B cell (primary cell): ENCODE measurements around the gene BARHL2. TPM values are rescaled to one million over a fixed set of nuclear protein-coding genes. Genes with fewer than 3 reads are reported as not detected.

Experiments
- ATAC-seq: fragments of 200-7000 bp; cut with Tn5 transposase; one replicate; pipeline ENCODE4 v1.10.0; 2021; ENCODE audit warnings: low read depth, mild to moderate bottlenecking, moderate number of reproducible peaks, moderate library complexity
- CTCF ChIA-PET: fragments of 350-600 bp; sonication (Branson Sonifier 250); formaldehyde crosslinking; loops from one replicate; lab custom pipeline; 2021; ENCODE audit warnings: antibody characterized with exemption, inconsistent platforms; lab: Charles Lee
- POLR2A ChIA-PET: fragments of 350-600 bp; sonication (Branson Sonifier 250); formaldehyde crosslinking; loops from one replicate; lab custom pipeline; 2021; ENCODE audit warnings: antibody characterized with exemption; lab: Charles Lee
- DNase-seq: peaks from one replicate; pipeline ENCODE4 v3.0.0; 2013
- H2AFZ ChIP-seq: 2 replicates; pipeline ENCODE4 v1.6.1; 2012; ENCODE audit warnings: mild to moderate bottlenecking, low read depth, low read length; ENCODE audit not compliant: insufficient read depth, poor library complexity, severe bottlenecking
- H3K27ac ChIP-seq, 2 donors: 1 replicate in 1 of 2; 2 replicates in 1 of 2; pipeline ENCODE4 v1.5.1; 2012 to 2013; ENCODE audit warnings: low read length in 2 of 2, mild to moderate bottlenecking in 2 of 2, moderate library complexity in 1 of 2
- H3K27me3 ChIP-seq, 4 experiments: fragments of 200-600 bp in 1 of 4; sonication (generic) in 1 of 4; replicated peaks in 1 of 4; 1 replicate in 2 of 4; 2 replicates in 2 of 4; pipeline versions ENCODE4 v1.6.1 to v1.7.0; 2013 to 2016; ENCODE audit warnings: low read length in 3 of 4, mild to moderate bottlenecking in 2 of 4, mixed read lengths in 1 of 4, moderate library complexity in 1 of 4; ENCODE audit not compliant: insufficient read depth in 4 of 4, control insufficient read depth in 3 of 4; ENCODE audit errors: control extremely low read depth in 1 of 4
- H3K36me3 ChIP-seq, 2 experiments: replicated peaks in 1 of 2; 1 replicate in 1 of 2; 2 replicates in 1 of 2; pipeline versions ENCODE4 v1.6.1 to v1.7.1; 2013; ENCODE audit warnings: low read length in 1 of 2; ENCODE audit not compliant: insufficient read depth in 2 of 2, control insufficient read depth in 1 of 2; ENCODE audit errors: control extremely low read depth in 1 of 2, extremely low read depth in 1 of 2
- H3K4me1 ChIP-seq, 2 donors: fragments of 200-600 bp in 1 of 2; sonication (generic) in 1 of 2; 1 replicate in 1 of 2; 2 replicates in 1 of 2; pipeline versions ENCODE4 v1.5.1 to v1.6.1; 2013 to 2017; ENCODE audit warnings: low read length in 2 of 2; ENCODE audit not compliant: control insufficient read depth in 2 of 2, insufficient read depth in 2 of 2
- H3K4me2 ChIP-seq: replicated peaks from 2 replicates; pipeline ENCODE3; 2012; ENCODE audit warnings: mild to moderate bottlenecking, low read depth, low read length; ENCODE audit not compliant: poor library complexity, severe bottlenecking
- H3K4me3 ChIP-seq, 5 experiments: fragments of 200-600 bp in 1 of 5; sonication (generic) in 1 of 5; 1 replicate in 3 of 5; 2 replicates in 2 of 5; pipeline versions ENCODE4 v1.5.1 to v1.7.0; 2011 to 2016; ENCODE audit warnings: low read length in 4 of 5, mild to moderate bottlenecking in 4 of 5, low read depth in 2 of 5, control low read depth in 1 of 5, moderate library complexity in 1 of 5; ENCODE audit not compliant: insufficient read depth in 1 of 5; ENCODE audit errors: control extremely low read depth in 1 of 5, extremely low read depth in 1 of 5
- H3K79me2 ChIP-seq: fragments of 200-600 bp; sonication (generic); one replicate; pipeline ENCODE4 v1.6.0; 2016; ENCODE audit warnings: low read length; ENCODE audit not compliant: control insufficient read depth, insufficient read depth
- H3K9ac ChIP-seq: fragments of 200-600 bp; sonication (generic); 2 replicates; pipeline ENCODE4 v1.6.1; 2017; ENCODE audit warnings: mild to moderate bottlenecking, low read length, moderate library complexity
- H3K9me3 ChIP-seq, 3 donors: one replicate each; pipeline versions ENCODE4 v1.6.1 to v1.7.1; 2013; ENCODE audit warnings: low read length in 2 of 3; ENCODE audit not compliant: control insufficient read depth in 2 of 3, insufficient read depth in 1 of 3; ENCODE audit errors: control extremely low read depth in 1 of 3
- H4K20me1 ChIP-seq: 2 replicates; pipeline ENCODE4 v1.6.0; 2012; ENCODE audit warnings: mild to moderate bottlenecking, low read length; ENCODE audit not compliant: insufficient read depth, control insufficient read depth, poor library complexity, severe bottlenecking
- H3K27ac Mint-ChIP-seq: one replicate; pipeline ENCODE4 v1.8.0; 2021; ENCODE audit warnings: mixed read lengths
- H3K27me3 Mint-ChIP-seq: one replicate; pipeline ENCODE4 v1.8.0; 2021; ENCODE audit warnings: mixed read lengths
- H3K4me1 Mint-ChIP-seq: one replicate; pipeline ENCODE4 v1.8.0; 2021; ENCODE audit warnings: mixed read lengths
- H3K4me3 Mint-ChIP-seq: one replicate; pipeline ENCODE4 v1.8.0; 2021; ENCODE audit warnings: mixed read lengths
- H3K9me3 Mint-ChIP-seq: one replicate; pipeline ENCODE4 v1.8.0; 2022; ENCODE audit warnings: mixed read lengths; ENCODE audit not compliant: insufficient read depth
- EZH2 ChIP-seq: IDR thresholded peaks from 2 replicates; pipeline ENCODE4 v1.6.1; 2012; ENCODE audit warnings: borderline replicate concordance, low read depth, mild to moderate bottlenecking, moderate library complexity, low read length; ENCODE audit not compliant: insufficient read depth, poor library complexity, severe bottlenecking
- WGBS: methylation state at CpG from one replicate; pipeline ENCODE4 v1.1.5; 2013; ENCODE audit warnings: missing lambda C conversion rate; ENCODE audit not compliant: insufficient coverage; 5-methylcytosine and 5-hydroxymethylcytosine counted together
- intact Hi-C: fragments of 100-400 bp; cut with micrococcal nuclease; formaldehyde crosslinking; loops from one replicate; pipeline ENCODE4 v1.10.0; 2022
- polyA plus RNA-seq: library from polyadenylated mRNA; depleted of rRNA; stranded (reverse); fragments of >200 nt; gene quantifications from 2 replicates; pipeline ENCODE4 v1.2.3, GENCODE V29; 2012
- total RNA-seq, 2 donors: library from RNA; stranded (reverse); fragments of 120-200 nt in 1 of 2; gene quantifications; 1 replicate in 1 of 2; 2 replicates in 1 of 2; pipeline versions ENCODE4 v1.2.3 to v1.2.4, GENCODE V29; 2013 to 2022
- TF ChIP-seq, protein P1 (sequence below): fragments of 200-600 bp; IDR thresholded peaks from one replicate; pipeline ENCODE4 v1.8.0; 2022; ENCODE audit warnings: antibody characterized with exemption, mild to moderate bottlenecking

BARHL2 gene
- total and polyA plus RNA-seq, 2 donors (not counting 1 experiment from before 2014, with no cell fraction given) = not detected

DNA sequence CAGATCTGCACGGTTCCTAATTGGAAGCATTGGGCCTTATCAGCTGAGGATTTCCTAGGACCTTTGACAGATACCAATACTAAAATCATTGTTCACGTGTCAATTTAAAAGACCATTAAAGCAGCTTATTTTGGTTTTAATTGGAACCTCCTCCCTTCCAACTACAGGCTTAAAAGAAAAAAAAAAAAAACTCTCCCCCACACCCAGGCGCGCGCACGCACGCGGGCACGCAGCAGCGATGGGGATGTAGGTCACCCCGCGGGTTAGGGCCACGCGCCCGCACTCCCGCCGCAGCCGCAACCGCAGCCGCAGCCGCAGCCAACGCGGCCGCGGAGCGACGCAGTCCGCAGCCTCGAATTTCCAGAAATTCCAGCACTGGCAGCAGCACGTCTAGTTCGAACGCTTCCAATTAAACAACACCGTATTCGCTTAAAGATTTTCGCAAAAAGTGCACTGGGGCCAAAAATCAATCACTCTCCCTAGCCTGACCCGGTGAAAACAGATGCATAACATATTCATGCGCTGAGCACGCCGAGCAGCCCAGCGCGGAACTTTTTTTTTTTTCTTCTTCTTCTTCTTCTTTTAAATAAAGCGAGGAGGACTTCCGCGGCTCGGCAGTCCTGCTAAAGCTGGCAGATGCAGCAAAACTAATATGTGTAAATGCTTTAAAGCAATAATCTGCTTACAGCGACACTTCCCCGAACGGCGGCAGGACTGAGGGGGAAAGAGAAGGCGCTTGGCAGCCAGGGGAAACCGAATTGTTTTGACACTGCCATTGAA lies 13.3 kb upstream of the BARHL2 start:
- no peaks in the 10 kb centered on the region for H3K36me3 ChIP-seq
- peaks cover 2% of the 10 kb centered on the region for H3K9me3 Mint-ChIP-seq
- H3K27ac ChIP-seq = no peak overlapping the region
- peaks cover 0 to 77% (median 72%) of the 10 kb centered on the region in 4 experiments for H3K27me3 ChIP-seq
- intact Hi-C loops = no loop called here
- peak overlapping the region in 4 of 5 experiments; percentile 1 to 31 (median 20) for H3K4me3 ChIP-seq
- peaks cover 39% of the 10 kb centered on the region for H3K4me1 Mint-ChIP-seq
- peaks cover 83% of the 10 kb centered on the region for H3K27me3 Mint-ChIP-seq
- H3K4me3 Mint-ChIP-seq = peak overlapping the region; percentile 78
- ATAC-seq = no peak
- no peaks in the 10 kb centered on the region for H3K79me2 ChIP-seq
- no peak for TF ChIP-seq EZH2
- TF ChIP-seq, protein P1, sequence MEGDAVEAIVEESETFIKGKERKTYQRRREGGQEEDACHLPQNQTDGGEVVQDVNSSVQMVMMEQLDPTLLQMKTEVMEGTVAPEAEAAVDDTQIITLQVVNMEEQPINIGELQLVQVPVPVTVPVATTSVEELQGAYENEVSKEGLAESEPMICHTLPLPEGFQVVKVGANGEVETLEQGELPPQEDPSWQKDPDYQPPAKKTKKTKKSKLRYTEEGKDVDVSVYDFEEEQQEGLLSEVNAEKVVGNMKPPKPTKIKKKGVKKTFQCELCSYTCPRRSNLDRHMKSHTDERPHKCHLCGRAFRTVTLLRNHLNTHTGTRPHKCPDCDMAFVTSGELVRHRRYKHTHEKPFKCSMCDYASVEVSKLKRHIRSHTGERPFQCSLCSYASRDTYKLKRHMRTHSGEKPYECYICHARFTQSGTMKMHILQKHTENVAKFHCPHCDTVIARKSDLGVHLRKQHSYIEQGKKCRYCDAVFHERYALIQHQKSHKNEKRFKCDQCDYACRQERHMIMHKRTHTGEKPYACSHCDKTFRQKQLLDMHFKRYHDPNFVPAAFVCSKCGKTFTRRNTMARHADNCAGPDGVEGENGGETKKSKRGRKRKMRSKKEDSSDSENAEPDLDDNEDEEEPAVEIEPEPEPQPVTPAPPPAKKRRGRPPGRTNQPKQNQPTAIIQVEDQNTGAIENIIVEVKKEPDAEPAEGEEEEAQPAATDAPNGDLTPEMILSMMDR = no peak
- H3K4me2 ChIP-seq = peak overlapping the region; percentile 70
- POLR2A ChIA-PET = no interaction called here
- peak; percentile 48 for DNase-seq
- H3K4me1 ChIP-seq = peaks cover 35 to 52% of the 10 kb centered on the region in 2 donors
- H3K9ac ChIP-seq = peak overlapping the region; percentile 55
- no peak overlapping the region for H2AFZ ChIP-seq
- no peaks in the 10 kb centered on the region for H4K20me1 ChIP-seq
- CTCF ChIA-PET = interaction anchor here (0.8 to 1.1 kb wide), 2 partner anchors 10 to 14 kb away, joined by 3 to 4 read pairs; no protein-coding TSS in a partner anchor
- WGBS = 4% methylated on average over 40 of the region's 51 CpGs
- peaks cover 2 to 38% (median 20%) of the 10 kb centered on the region in 3 donors for H3K9me3 ChIP-seq
- no peak overlapping the region for H3K27ac Mint-ChIP-seq
